ENCODE results near the gene ENOX1. TPM values are rescaled to one million over a fixed set of nuclear protein-coding genes. Genes with fewer than 3 reads are reported as not detected.

Gene ENOX1
- total RNA-seq, 1 donor from 2014 or later = 0.79 TPM

DNA sequence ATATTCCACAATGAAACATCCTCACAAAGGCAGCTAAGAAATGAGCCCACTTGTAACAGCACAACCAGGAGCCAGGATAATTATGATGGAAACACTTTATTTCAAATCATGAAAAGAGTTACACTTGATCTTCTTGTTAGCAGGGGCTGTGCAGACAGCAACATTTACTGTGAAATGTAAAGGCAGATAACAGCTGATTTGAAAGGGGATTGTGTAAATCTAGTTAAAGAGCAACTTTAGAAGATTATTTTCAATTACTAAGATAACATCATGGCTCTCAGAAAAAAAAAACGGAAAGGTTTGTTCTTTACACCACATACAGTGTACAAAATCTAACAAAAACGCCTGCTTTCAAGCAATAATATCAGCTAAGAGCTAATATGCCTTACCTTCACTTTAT lies 22.4 kb downstream of the ENOX1 start:
- DNase-seq (ENCODE audit: low read depth) = no peak
- TF ChIP-seq, protein P1, sequence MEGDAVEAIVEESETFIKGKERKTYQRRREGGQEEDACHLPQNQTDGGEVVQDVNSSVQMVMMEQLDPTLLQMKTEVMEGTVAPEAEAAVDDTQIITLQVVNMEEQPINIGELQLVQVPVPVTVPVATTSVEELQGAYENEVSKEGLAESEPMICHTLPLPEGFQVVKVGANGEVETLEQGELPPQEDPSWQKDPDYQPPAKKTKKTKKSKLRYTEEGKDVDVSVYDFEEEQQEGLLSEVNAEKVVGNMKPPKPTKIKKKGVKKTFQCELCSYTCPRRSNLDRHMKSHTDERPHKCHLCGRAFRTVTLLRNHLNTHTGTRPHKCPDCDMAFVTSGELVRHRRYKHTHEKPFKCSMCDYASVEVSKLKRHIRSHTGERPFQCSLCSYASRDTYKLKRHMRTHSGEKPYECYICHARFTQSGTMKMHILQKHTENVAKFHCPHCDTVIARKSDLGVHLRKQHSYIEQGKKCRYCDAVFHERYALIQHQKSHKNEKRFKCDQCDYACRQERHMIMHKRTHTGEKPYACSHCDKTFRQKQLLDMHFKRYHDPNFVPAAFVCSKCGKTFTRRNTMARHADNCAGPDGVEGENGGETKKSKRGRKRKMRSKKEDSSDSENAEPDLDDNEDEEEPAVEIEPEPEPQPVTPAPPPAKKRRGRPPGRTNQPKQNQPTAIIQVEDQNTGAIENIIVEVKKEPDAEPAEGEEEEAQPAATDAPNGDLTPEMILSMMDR (IDR thresholded peaks at IDR 0.05; ENCODE audit: insufficient read depth, low read length, severe bottlenecking) = no peak
- no peaks in the 10 kb centered on the region for H3K27me3 ChIP-seq (ENCODE audit: control insufficient read depth, insufficient read depth, low read length)
- no peaks in the 10 kb centered on the region for H3K36me3 ChIP-seq (ENCODE audit: control insufficient read depth, insufficient read depth, low read length)
- FAIRE-seq = no peak
- no peak overlapping the region for H3K4me3 ChIP-seq (ENCODE audit: low read depth, low read length)

DNA sequence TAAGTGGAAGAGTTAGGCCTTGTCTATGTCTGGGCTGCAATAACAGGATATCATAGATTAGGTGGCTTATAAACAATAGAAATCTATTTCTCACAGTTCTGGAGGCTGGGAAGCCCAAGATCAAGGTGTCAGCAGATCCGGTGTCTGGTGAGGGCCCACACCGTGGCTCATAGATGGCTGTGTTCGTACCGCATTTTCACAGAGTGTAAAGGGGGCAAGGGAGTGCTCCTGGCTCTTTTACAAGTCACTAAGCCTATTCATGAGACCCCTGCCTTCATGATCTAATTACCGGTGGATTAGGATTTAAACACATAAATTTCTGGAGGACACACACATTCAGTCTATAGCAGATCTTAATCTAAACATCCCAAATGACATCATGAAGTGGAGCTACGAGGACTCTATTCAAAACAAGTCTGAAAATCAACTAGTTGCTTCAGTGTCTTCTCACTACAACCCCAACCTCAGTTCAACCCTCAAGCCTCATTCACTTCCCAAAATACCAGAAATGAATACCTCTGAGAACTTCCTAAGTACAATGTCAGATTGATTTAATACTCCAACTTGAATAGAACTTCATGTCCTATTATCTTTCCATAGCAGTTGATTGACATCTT lies 23.5 kb downstream of the ENOX1 start:
- H3K4me3 ChIP-seq (ENCODE audit: low read depth, low read length) = no peak overlapping the region
- H3K27me3 ChIP-seq (ENCODE audit: control insufficient read depth, insufficient read depth, low read length) = no peaks in the 10 kb centered on the region
- DNase-seq (ENCODE audit: low read depth) (no peak), FAIRE-seq (no peak)
- TF ChIP-seq, protein P1 (IDR thresholded peaks at IDR 0.05; ENCODE audit: insufficient read depth, low read length, severe bottlenecking) = no peak
- no peaks in the 10 kb centered on the region for H3K36me3 ChIP-seq (ENCODE audit: control insufficient read depth, insufficient read depth, low read length)

DNA sequence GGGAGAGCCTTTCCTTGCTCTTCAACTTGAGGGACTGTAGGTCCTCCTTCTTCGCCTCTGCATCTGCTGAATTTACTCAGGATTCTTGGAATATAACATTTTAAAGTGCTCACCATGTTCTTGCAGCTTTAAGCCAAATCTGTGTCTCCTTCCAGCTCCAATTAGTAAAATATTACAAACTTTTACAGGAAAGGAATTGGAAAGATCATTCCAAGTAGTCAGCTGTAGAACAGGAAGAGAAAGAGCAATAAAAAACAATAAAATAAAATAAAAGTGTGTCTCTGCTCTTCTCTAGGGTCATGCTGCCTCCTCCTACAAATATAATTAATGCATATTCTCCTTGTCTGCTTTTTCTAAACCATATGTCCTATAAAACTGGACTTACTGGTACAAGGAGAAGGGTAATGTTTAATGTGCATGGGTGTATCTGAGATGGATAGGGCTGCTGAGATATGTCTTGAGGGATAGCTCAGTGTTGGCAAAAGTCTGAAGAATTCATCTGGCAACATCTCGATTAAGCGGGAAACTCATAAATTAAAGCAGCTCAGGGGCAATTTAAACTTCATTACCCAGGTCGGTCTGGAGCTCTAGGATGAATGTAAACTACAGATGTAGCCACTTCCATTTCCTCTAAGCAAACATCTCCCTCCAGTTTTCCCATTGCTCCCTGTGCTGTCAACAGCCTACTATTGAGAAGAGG lies 25.0 kb downstream of the ENOX1 start:
- Histone ChIP-seq H3K27me3 (ENCODE audit: control insufficient read depth, insufficient read depth, low read length) (no peaks in the 10 kb centered on the region), H3K4me3 (ENCODE audit: low read depth, low read length) (no peak overlapping the region), H3K36me3 (ENCODE audit: control insufficient read depth, insufficient read depth, low read length) (no peaks in the 10 kb centered on the region)
- FAIRE-seq = no peak
- TF ChIP-seq, protein P1 (IDR thresholded peaks at IDR 0.05; ENCODE audit: insufficient read depth, low read length, severe bottlenecking) = no peak
- DNase-seq (ENCODE audit: low read depth) = no peak

DNA sequence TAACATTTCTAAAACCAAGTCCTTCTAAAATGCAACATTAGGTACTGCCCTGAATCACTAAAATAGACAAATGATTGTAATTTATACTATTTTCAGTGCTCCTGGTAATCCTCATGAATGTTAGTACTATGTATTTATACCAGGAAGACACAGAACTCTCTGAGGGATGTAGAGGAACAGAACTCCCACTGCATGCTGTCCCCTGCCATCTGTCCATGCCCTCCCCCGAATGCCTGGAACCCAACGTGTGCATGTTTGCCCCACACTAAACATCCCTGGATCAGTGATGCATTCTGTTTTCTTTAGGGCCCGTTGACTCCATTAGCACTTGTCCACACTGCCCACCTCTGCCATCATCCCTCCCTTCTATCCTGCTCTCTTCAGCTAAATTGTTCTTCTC lies 26.5 kb downstream of the ENOX1 start:
- DNase-seq (ENCODE audit: low read depth) (no peak), FAIRE-seq (no peak)
- H3K27me3 ChIP-seq (ENCODE audit: control insufficient read depth, insufficient read depth, low read length) = no peaks in the 10 kb centered on the region
- H3K36me3 ChIP-seq (ENCODE audit: control insufficient read depth, insufficient read depth, low read length) = no peaks in the 10 kb centered on the region
- H3K4me3 ChIP-seq (ENCODE audit: low read depth, low read length) = no peak overlapping the region
- TF ChIP-seq, protein P1 (IDR thresholded peaks at IDR 0.05; ENCODE audit: insufficient read depth, low read length, severe bottlenecking) = no peak

DNA sequence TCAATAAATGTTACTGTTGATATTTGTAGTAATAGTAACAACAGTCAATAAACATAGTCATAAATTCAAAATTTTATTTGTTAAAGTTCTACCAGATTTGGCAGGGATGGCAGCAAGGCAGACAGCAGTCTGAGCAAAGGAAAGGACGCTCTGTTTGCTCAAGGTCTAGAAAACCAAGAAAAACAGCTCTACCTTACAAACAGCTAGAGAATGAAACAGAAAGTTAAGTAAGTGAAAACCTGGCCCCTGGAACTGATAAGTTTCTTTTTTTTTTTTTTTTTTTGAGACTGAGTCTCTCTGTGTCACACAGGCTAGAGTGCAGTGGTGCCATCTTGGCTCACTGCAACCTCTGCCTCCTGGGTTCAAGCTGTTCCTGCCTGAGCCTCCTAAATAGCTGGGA lies 27.9 kb downstream of the ENOX1 start:
- no peaks in the 10 kb centered on the region for H3K27me3 ChIP-seq (ENCODE audit: control insufficient read depth, insufficient read depth, low read length)
- TF ChIP-seq, protein P1 (IDR thresholded peaks at IDR 0.05; ENCODE audit: insufficient read depth, low read length, severe bottlenecking) = no peak
- no peaks in the 10 kb centered on the region for H3K36me3 ChIP-seq (ENCODE audit: control insufficient read depth, insufficient read depth, low read length)
- DNase-seq (ENCODE audit: low read depth) (no peak), FAIRE-seq (no peak)
- H3K4me3 ChIP-seq (ENCODE audit: low read depth, low read length) = no peak overlapping the region

Data from bronchial epithelial cell (primary cell).